B cell (primary cell): Measurements from ENCODE around the gene ALOX5AP. TPM values are rescaled to one million over a fixed set of nuclear protein-coding genes. Genes with fewer than 3 reads are reported as not detected.

Experiments
- ATAC-seq: fragments of 200-7000 bp; cut with Tn5 transposase; one replicate; pipeline ENCODE4 v1.10.0; 2021; ENCODE audit warnings: low read depth, mild to moderate bottlenecking, moderate number of reproducible peaks, moderate library complexity
- CTCF ChIA-PET: fragments of 350-600 bp; sonication (Branson Sonifier 250); formaldehyde crosslinking; loops from one replicate; lab custom pipeline; 2021; ENCODE audit warnings: antibody characterized with exemption, inconsistent platforms; lab: Charles Lee
- POLR2A ChIA-PET: fragments of 350-600 bp; sonication (Branson Sonifier 250); formaldehyde crosslinking; loops from one replicate; lab custom pipeline; 2021; ENCODE audit warnings: antibody characterized with exemption; lab: Charles Lee
- DNase-seq: peaks from one replicate; pipeline ENCODE4 v3.0.0; 2013
- H2AFZ ChIP-seq: 2 replicates; pipeline ENCODE4 v1.6.1; 2012; ENCODE audit warnings: mild to moderate bottlenecking, low read depth, low read length; ENCODE audit not compliant: insufficient read depth, poor library complexity, severe bottlenecking
- H3K27ac ChIP-seq, 2 donors: 1 replicate in 1 of 2; 2 replicates in 1 of 2; pipeline ENCODE4 v1.5.1; 2012 to 2013; ENCODE audit warnings: low read length in 2 of 2, mild to moderate bottlenecking in 2 of 2, moderate library complexity in 1 of 2
- H3K27me3 ChIP-seq, 4 experiments: fragments of 200-600 bp in 1 of 4; sonication (generic) in 1 of 4; replicated peaks in 1 of 4; 1 replicate in 2 of 4; 2 replicates in 2 of 4; pipeline versions ENCODE4 v1.6.1 to v1.7.0; 2013 to 2016; ENCODE audit warnings: low read length in 3 of 4, mild to moderate bottlenecking in 2 of 4, mixed read lengths in 1 of 4, moderate library complexity in 1 of 4; ENCODE audit not compliant: insufficient read depth in 4 of 4, control insufficient read depth in 3 of 4; ENCODE audit errors: control extremely low read depth in 1 of 4
- H3K36me3 ChIP-seq, 2 experiments: replicated peaks in 1 of 2; 1 replicate in 1 of 2; 2 replicates in 1 of 2; pipeline versions ENCODE4 v1.6.1 to v1.7.1; 2013; ENCODE audit warnings: low read length in 1 of 2; ENCODE audit not compliant: insufficient read depth in 2 of 2, control insufficient read depth in 1 of 2; ENCODE audit errors: control extremely low read depth in 1 of 2, extremely low read depth in 1 of 2
- H3K4me1 ChIP-seq, 2 donors: fragments of 200-600 bp in 1 of 2; sonication (generic) in 1 of 2; 1 replicate in 1 of 2; 2 replicates in 1 of 2; pipeline versions ENCODE4 v1.5.1 to v1.6.1; 2013 to 2017; ENCODE audit warnings: low read length in 2 of 2; ENCODE audit not compliant: control insufficient read depth in 2 of 2, insufficient read depth in 2 of 2
- H3K4me2 ChIP-seq: replicated peaks from 2 replicates; pipeline ENCODE3; 2012; ENCODE audit warnings: mild to moderate bottlenecking, low read depth, low read length; ENCODE audit not compliant: poor library complexity, severe bottlenecking
- H3K4me3 ChIP-seq, 5 experiments: fragments of 200-600 bp in 1 of 5; sonication (generic) in 1 of 5; 1 replicate in 3 of 5; 2 replicates in 2 of 5; pipeline versions ENCODE4 v1.5.1 to v1.7.0; 2011 to 2016; ENCODE audit warnings: low read length in 4 of 5, mild to moderate bottlenecking in 4 of 5, low read depth in 2 of 5, control low read depth in 1 of 5, moderate library complexity in 1 of 5; ENCODE audit not compliant: insufficient read depth in 1 of 5; ENCODE audit errors: control extremely low read depth in 1 of 5, extremely low read depth in 1 of 5
- H3K79me2 ChIP-seq: fragments of 200-600 bp; sonication (generic); one replicate; pipeline ENCODE4 v1.6.0; 2016; ENCODE audit warnings: low read length; ENCODE audit not compliant: control insufficient read depth, insufficient read depth
- H3K9ac ChIP-seq: fragments of 200-600 bp; sonication (generic); 2 replicates; pipeline ENCODE4 v1.6.1; 2017; ENCODE audit warnings: mild to moderate bottlenecking, low read length, moderate library complexity
- H3K9me3 ChIP-seq, 3 donors: one replicate each; pipeline versions ENCODE4 v1.6.1 to v1.7.1; 2013; ENCODE audit warnings: low read length in 2 of 3; ENCODE audit not compliant: control insufficient read depth in 2 of 3, insufficient read depth in 1 of 3; ENCODE audit errors: control extremely low read depth in 1 of 3
- H4K20me1 ChIP-seq: 2 replicates; pipeline ENCODE4 v1.6.0; 2012; ENCODE audit warnings: mild to moderate bottlenecking, low read length; ENCODE audit not compliant: insufficient read depth, control insufficient read depth, poor library complexity, severe bottlenecking
- H3K27ac Mint-ChIP-seq: one replicate; pipeline ENCODE4 v1.8.0; 2021; ENCODE audit warnings: mixed read lengths
- H3K27me3 Mint-ChIP-seq: one replicate; pipeline ENCODE4 v1.8.0; 2021; ENCODE audit warnings: mixed read lengths
- H3K4me1 Mint-ChIP-seq: one replicate; pipeline ENCODE4 v1.8.0; 2021; ENCODE audit warnings: mixed read lengths
- H3K4me3 Mint-ChIP-seq: one replicate; pipeline ENCODE4 v1.8.0; 2021; ENCODE audit warnings: mixed read lengths
- H3K9me3 Mint-ChIP-seq: one replicate; pipeline ENCODE4 v1.8.0; 2022; ENCODE audit warnings: mixed read lengths; ENCODE audit not compliant: insufficient read depth
- EZH2 ChIP-seq: IDR thresholded peaks from 2 replicates; pipeline ENCODE4 v1.6.1; 2012; ENCODE audit warnings: borderline replicate concordance, low read depth, mild to moderate bottlenecking, moderate library complexity, low read length; ENCODE audit not compliant: insufficient read depth, poor library complexity, severe bottlenecking
- WGBS: methylation state at CpG from one replicate; pipeline ENCODE4 v1.1.5; 2013; ENCODE audit warnings: missing lambda C conversion rate; ENCODE audit not compliant: insufficient coverage; 5-methylcytosine and 5-hydroxymethylcytosine counted together
- intact Hi-C: fragments of 100-400 bp; cut with micrococcal nuclease; formaldehyde crosslinking; loops from one replicate; pipeline ENCODE4 v1.10.0; 2022
- polyA plus RNA-seq: library from polyadenylated mRNA; depleted of rRNA; stranded (reverse); fragments of >200 nt; gene quantifications from 2 replicates; pipeline ENCODE4 v1.2.3, GENCODE V29; 2012
- total RNA-seq, 2 donors: library from RNA; stranded (reverse); fragments of 120-200 nt in 1 of 2; gene quantifications; 1 replicate in 1 of 2; 2 replicates in 1 of 2; pipeline versions ENCODE4 v1.2.3 to v1.2.4, GENCODE V29; 2013 to 2022
- TF ChIP-seq, protein P1 (sequence below): fragments of 200-600 bp; IDR thresholded peaks from one replicate; pipeline ENCODE4 v1.8.0; 2022; ENCODE audit warnings: antibody characterized with exemption, mild to moderate bottlenecking

ALOX5AP gene
- total and polyA plus RNA-seq, 2 donors (not counting 1 experiment from before 2014, with no cell fraction given): 81.4 to 87.5 TPM

DNA sequence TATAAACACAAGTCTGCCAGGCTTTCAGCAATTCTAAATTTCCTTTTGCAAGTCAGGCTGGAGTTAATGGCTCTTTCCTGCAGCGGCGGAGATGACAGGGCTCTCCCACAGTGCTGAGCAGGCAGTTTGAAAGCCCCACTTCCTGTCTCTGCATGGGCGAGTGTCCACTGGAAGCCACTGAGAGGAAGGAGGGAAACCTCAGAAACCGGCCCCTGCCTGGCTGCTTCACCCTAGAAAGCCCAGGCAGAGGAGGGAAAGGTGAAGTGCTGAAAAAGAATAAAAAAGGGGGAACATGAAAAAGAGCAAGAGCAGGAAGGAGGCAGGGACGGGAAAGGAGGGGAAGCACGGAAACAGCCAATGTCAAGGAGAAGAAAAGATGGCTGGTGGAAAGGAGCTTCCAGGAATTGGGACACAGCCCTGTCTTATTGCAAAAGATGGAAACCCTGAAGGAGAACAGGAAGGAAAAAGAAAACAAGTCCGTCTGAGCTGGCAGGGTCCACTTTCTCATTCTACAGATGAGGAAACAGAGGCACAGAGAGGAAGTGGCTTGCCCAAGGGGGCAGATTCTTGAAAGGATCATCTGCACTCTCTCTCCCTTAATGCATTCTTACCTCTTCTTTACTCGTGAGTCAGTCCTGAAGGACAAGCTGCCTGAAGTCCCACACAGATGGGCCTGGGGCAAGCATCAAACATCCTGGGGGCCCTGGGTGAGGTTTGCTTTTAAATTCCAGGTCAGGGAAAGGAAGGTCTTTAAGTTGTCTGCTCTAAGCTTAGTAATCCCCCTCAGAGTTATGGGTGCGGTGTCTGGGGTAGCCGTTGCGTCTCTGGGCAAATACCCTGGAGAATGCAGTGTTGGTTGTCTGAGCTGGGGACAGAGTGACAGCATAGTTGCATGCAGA lies 38.8 kb upstream of the ALOX5AP start:
- no peak for DNase-seq
- intact Hi-C loops: no loop called here
- TF ChIP-seq, protein P1, sequence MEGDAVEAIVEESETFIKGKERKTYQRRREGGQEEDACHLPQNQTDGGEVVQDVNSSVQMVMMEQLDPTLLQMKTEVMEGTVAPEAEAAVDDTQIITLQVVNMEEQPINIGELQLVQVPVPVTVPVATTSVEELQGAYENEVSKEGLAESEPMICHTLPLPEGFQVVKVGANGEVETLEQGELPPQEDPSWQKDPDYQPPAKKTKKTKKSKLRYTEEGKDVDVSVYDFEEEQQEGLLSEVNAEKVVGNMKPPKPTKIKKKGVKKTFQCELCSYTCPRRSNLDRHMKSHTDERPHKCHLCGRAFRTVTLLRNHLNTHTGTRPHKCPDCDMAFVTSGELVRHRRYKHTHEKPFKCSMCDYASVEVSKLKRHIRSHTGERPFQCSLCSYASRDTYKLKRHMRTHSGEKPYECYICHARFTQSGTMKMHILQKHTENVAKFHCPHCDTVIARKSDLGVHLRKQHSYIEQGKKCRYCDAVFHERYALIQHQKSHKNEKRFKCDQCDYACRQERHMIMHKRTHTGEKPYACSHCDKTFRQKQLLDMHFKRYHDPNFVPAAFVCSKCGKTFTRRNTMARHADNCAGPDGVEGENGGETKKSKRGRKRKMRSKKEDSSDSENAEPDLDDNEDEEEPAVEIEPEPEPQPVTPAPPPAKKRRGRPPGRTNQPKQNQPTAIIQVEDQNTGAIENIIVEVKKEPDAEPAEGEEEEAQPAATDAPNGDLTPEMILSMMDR: no peak
- TF ChIP-seq EZH2: no peak
- Histone ChIP-seq H3K4me1 (peaks cover 12 to 15% of the 10 kb centered on the region in 2 donors), H4K20me1 (no peaks in the 10 kb centered on the region), H3K4me2 (peak overlapping the region; percentile 45), H3K36me3 (no peaks in the 10 kb centered on the region), H3K79me2 (no peaks in the 10 kb centered on the region), H3K27ac (no peak overlapping the region), H3K9ac (no peak overlapping the region), H3K9me3 (no peaks in the 10 kb centered on the region), H2AFZ (peak overlapping the region; percentile 15), H3K4me3 (no peak overlapping the region), H3K27me3 (no peaks in the 10 kb centered on the region)
- peaks cover 13% of the 10 kb centered on the region for H3K27me3 Mint-ChIP-seq
- no peak for ATAC-seq
- 11% methylated on average over 9 of the region's 11 CpGs for WGBS
- no peaks in the 10 kb centered on the region for H3K9me3 Mint-ChIP-seq
- no peak overlapping the region for H3K4me3 Mint-ChIP-seq
- H3K4me1 Mint-ChIP-seq: peaks cover 24% of the 10 kb centered on the region
- H3K27ac Mint-ChIP-seq: peak overlapping the region; percentile 47
- CTCF ChIA-PET: interaction anchor here (1.1 to 1.4 kb wide), 2 partner anchors 11 to 44 kb away, joined by 4 read pairs; no protein-coding TSS in a partner anchor
- POLR2A ChIA-PET: no interaction called here
